ENCODE results near the gene WDR86.

The WDR86 gene

DNA sequence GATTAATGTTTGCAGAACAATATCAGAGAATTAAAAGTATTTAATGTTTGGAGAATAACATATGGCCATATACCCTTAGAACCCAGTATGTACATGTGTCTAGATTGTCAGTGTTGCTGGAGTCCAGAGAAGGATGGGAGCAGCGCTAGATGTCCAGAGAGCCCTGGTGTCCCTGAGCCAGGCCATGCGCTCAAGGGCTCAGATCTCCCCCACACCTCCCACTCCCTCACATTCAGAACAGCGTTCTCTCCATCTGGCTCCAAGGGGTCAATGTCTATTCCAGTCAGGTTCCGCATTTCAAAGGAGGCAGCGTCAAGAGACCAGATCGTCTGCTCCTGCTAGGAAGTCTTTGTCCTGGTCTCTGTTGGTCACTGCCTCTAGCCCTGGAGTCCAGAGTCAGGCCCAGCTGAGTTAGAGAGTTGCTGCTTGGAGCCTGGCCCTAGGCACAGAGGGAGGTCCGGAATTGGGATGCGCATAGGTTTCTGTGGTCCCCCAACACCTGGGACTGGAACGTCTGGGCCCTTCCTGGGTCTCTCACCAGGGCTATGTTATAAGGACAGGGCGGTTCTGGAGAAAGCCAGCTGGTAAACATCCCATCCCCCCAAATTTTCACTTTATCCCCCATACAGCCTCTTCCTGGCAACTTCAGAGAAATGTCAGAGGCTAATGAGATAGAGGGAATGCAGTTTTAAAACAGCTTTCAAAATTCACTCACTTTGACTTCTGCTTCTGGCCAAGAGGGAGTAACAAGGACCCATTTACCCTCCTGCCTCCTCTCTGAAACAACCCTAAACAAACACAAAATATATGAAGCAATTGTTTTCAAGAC, 6.5 kb upstream of the WDR86 start:
- no peak for DNase-seq (ENCODE audit: extremely low spot score)
- POLR2A ChIA-PET: no interaction called here
- TF ChIP-seq, protein P1, sequence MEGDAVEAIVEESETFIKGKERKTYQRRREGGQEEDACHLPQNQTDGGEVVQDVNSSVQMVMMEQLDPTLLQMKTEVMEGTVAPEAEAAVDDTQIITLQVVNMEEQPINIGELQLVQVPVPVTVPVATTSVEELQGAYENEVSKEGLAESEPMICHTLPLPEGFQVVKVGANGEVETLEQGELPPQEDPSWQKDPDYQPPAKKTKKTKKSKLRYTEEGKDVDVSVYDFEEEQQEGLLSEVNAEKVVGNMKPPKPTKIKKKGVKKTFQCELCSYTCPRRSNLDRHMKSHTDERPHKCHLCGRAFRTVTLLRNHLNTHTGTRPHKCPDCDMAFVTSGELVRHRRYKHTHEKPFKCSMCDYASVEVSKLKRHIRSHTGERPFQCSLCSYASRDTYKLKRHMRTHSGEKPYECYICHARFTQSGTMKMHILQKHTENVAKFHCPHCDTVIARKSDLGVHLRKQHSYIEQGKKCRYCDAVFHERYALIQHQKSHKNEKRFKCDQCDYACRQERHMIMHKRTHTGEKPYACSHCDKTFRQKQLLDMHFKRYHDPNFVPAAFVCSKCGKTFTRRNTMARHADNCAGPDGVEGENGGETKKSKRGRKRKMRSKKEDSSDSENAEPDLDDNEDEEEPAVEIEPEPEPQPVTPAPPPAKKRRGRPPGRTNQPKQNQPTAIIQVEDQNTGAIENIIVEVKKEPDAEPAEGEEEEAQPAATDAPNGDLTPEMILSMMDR (IDR thresholded peaks at IDR 0.05; ENCODE audit: control extremely low read depth, extremely low read depth, low read depth, missing control alignments): no peak
- CTCF ChIA-PET: no interaction called here

DNA sequence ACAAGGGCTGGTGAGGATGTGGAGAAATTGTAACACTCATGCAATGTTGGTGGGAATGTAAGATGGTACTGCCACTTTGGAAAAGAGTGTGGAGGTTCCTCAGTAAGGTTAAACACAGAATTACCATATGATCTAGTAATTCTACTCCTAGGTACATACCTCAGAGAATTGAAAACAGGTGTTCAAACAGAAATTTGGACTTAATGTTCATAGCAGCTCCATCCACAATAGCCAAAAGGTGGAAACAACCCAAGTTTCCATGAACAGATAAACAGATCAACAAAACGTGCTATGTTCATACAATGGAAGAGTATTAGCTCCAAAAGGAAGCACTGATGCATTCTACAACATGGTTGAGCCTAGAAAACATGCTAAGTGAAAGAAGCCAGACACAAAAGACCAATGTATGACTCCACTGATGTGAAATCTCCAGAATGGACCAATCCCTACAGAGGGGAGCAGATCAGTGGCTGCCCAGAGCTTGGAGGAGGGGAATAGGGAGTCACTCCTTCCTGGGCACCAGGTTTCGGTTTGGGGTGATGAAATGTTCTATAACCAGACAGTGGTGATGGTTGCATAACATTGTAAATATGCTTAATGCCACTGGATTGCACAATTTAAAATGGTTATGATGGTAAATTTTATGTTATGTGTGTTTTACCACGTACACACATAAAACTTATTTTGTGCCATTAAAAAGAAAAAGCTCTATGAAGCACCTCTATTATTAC, 5.7 kb upstream of the WDR86 start:
- POLR2A ChIA-PET: no interaction called here
- TF ChIP-seq, protein P1 (IDR thresholded peaks at IDR 0.05; ENCODE audit: control extremely low read depth, extremely low read depth, low read depth, missing control alignments): no peak
- CTCF ChIA-PET: no interaction called here
- no peak for DNase-seq (ENCODE audit: extremely low spot score)

DNA sequence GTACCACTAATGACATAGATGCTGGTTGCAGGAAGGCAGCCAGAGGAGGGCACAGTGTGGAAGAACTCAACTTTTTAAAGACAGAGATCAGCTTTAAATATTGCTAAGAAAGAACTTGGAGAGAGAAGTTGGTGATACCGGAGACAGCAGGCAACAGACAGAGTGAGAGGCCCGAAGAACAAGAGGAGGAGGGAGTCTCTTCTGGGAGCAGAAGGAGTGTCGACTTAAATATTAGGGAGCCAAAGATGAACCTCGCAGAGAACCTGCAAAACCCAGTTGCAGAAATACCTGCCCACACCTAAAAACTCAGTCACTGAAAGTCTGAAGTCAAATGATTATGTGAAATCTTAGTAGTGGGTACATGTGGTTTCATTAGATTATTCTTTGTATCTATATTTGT, 3.4 kb upstream of the WDR86 start:
- POLR2A ChIA-PET: no interaction called here
- TF ChIP-seq, protein P1 (IDR thresholded peaks at IDR 0.05; ENCODE audit: control extremely low read depth, extremely low read depth, low read depth, missing control alignments): no peak
- DNase-seq (ENCODE audit: extremely low spot score): no peak
- CTCF ChIA-PET: no interaction called here

DNA sequence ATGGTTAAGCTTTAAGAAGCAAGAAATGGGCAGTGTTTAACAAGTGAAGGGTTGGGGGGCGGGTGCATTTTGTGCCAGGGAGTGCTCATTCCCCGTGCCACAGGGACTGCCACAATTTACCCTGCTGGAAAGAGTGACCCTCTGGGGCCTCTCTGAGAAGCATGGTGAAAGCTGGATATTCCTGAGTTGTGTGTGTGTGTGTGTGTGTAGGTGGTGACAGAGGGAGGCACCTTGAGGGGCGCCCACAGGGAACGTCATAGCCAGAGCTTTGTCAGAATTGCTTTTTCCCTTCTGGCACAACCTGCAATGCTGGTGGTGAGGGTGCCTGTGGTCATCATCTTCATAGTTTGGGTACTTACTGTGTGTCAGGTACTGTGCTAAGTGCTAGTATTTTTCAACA, 2.5 kb upstream of the WDR86 start:
- DNase-seq (ENCODE audit: extremely low spot score): no peak
- ChIA-PET POLR2A (no interaction called here), CTCF (interaction anchor here (1.0 to 1.5 kb wide), 2 partner anchors 11 kb away, joined by 3 read pairs; no protein-coding TSS in a partner anchor)
- TF ChIP-seq, protein P1 (IDR thresholded peaks at IDR 0.05; ENCODE audit: control extremely low read depth, extremely low read depth, low read depth, missing control alignments): no peak

DNA sequence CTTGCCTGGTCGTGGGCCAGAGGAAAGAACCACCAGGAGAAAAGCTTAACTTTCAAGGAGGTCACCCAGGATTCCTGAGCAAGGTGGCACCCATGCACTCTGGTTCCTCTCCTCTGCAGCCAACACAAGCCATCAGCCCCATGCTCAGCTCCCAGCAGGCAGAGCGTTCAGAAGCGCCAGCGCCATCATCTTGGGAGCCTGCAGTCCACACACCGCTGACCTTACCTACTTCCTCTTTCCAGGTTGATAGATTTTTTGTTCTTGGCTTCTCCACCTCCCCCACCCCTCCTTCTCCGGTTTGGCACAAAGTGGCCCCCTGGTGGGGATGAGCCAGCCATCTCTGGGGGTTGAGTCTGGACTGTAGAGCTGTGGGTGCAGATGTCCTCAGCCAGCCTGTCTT, 1.7 kb upstream of the WDR86 start:
- CTCF ChIA-PET: interaction anchor here (1.0 to 1.5 kb wide), 2 partner anchors 10 to 11 kb away, joined by 3 read pairs; no protein-coding TSS in a partner anchor
- TF ChIP-seq, protein P1 (IDR thresholded peaks at IDR 0.05; ENCODE audit: control extremely low read depth, extremely low read depth, low read depth, missing control alignments): no peak
- POLR2A ChIA-PET: no interaction called here
- DNase-seq (ENCODE audit: extremely low spot score): no peak

DNA sequence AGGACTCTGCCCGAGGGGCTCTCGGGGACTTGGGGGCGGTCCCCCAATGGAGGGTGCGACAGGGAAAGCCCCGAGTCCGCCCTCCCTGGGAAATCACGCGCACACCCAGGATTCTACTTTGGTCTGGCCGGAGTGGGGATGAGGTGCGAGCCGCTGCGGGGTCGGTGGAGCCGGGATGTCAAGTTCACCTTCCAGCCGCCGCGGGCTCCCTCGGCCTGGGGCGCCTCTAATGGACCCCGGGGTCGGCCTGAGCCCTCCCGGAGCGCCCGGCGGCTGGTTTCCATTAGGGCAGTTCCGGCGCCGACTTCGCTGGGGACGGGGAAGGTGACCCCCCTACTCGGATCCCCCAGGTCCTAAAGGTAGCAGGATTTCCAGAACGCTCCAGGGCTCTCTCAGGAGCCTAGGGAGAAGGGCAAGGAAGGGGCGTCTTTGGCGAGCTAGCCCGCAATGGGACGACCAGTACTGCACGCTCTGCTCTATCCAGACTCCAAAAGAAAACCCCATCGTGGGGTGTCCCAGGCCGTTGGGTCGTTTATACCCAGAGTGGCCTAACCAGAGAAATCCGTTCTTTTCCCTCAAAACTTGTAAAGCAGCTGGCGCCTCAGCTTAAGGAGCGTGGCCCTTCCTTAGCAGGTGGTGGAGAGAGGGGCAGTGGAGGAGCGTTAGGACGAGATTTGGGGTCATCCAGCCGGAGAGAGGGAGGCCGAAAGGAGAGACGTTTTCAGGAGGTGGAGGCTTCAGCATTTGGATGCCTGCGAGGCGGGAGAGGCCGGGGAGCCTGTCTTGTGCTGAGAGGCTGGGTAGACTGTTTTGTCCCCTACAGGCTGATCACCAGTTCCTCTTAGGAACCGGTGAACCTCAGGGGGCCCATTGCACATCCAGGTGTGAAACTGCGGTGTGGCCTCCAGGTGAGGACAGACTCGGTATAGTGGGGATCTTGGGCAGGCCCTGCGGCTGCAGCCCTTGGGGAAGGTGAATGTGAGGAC, 860 bp upstream of the WDR86 start:
- TF ChIP-seq, protein P1 (IDR thresholded peaks at IDR 0.05; ENCODE audit: control extremely low read depth, extremely low read depth, low read depth, missing control alignments): no peak
- POLR2A ChIA-PET: no interaction called here
- DNase-seq (ENCODE audit: extremely low spot score): no peak
- CTCF ChIA-PET: interaction anchor here (1.3 kb wide), 1 partner anchor 37 kb away, joined by 3 read pairs; no protein-coding TSS in a partner anchor

Data from GM10248 (cell line).